Vagina (tissue), 2 donors: Measurements from ENCODE around the gene BST1. TPM values are rescaled to one million over a fixed set of nuclear protein-coding genes. Genes with fewer than 3 reads are reported as not detected.

ENCODE experiments used
- DNase-seq, 2 donors: peaks; one replicate each; pipeline ENCODE4 v3.0.0-alpha.2; 2017; ENCODE audit errors: extremely low spot score in 2 of 2
- H3K27ac ChIP-seq: fragments of 200-600 bp; sonication (generic); one replicate; pipeline ENCODE4 v1.5.1; 2019
- H3K27me3 ChIP-seq: fragments of 200-600 bp; sonication (generic); one replicate; pipeline ENCODE4 v1.5.1; 2019
- H3K36me3 ChIP-seq, 2 donors: fragments of 200-600 bp; sonication (generic); one replicate each; pipeline ENCODE4 v1.5.1; 2017 to 2019
- H3K4me1 ChIP-seq: fragments of 200-600 bp; sonication (generic); one replicate; pipeline ENCODE4 v1.5.1; 2019
- H3K4me3 ChIP-seq, 2 donors: fragments of 200-600 bp; sonication (generic); 1 replicate in 1 of 2; 2 replicates in 1 of 2; pipeline ENCODE4 v1.5.1; 2016 to 2019
- H3K9me3 ChIP-seq: fragments of 200-600 bp; sonication (generic); one replicate; pipeline ENCODE4 v1.5.1; 2019
- POLR2A ChIP-seq, 2 donors: fragments of 450-650 bp; IDR thresholded peaks; one replicate each; pipeline ENCODE4 v1.6.1; 2017; ENCODE audit warnings: antibody characterized with exemption in 2 of 2, mild to moderate bottlenecking in 2 of 2, moderate library complexity in 2 of 2
- POLR2AphosphoS5 ChIP-seq, 2 donors: sonication (generic); formaldehyde crosslinking; IDR thresholded peaks; one replicate each; pipeline ENCODE4 v1.9.0; 2017; ENCODE audit warnings: antibody characterized with exemption in 2 of 2, mild to moderate bottlenecking in 2 of 2, low read depth in 1 of 2; ENCODE audit not compliant: insufficient read depth in 1 of 2
- intact Hi-C: fragments of 100-400 bp; cut with DNase I; formaldehyde crosslinking; loops from one replicate; pipeline ENCODE4 v1.15.1; 2023
- total RNA-seq: library from RNA; depleted of rRNA; stranded (reverse); fragments of >200 nt; gene quantifications from one replicate; pipeline ENCODE4 v1.2.3, GENCODE V29; 2016
- TF ChIP-seq, protein P1 (sequence below), 3 experiments: fragments of 450-650 bp in 2 of 3; fragments of 200-600 bp in 1 of 3; sonication (generic) in 1 of 3; IDR thresholded peaks; one replicate each; pipeline ENCODE4 v1.5.1; 2017 to 2019; ENCODE audit warnings: antibody characterized with exemption in 3 of 3, mild to moderate bottlenecking in 2 of 3, moderate library complexity in 2 of 3

BST1 gene, protein sequence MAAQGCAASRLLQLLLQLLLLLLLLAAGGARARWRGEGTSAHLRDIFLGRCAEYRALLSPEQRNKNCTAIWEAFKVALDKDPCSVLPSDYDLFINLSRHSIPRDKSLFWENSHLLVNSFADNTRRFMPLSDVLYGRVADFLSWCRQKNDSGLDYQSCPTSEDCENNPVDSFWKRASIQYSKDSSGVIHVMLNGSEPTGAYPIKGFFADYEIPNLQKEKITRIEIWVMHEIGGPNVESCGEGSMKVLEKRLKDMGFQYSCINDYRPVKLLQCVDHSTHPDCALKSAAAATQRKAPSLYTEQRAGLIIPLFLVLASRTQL
- total RNA-seq = 5.2 TPM

DNA sequence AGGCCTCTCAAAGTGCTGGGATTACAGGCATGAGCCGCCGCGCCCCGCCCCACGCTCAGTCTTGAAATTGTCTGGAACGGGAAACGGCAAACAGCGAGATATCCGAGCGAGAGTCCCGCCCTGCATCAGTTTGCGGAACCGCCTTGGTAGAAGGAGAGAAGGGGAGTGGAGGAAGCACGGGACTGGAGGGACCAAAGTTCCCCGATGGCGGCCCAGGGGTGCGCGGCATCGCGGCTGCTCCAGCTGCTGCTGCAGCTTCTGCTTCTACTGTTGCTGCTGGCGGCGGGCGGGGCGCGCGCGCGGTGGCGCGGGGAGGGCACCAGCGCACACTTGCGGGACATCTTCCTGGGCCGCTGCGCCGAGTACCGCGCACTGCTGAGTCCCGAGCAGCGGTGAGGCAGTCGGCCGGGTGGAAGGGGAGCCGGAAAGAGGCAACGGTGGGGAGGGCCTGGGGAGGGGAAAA, at the start of gene BST1:
TSS of gene BST1 (plus strand) at position 125 of the 463 bp plus-strand sequence. CDS start at position 205, 80 bp downstream.
- no peak for DNase-seq
- TF ChIP-seq POLR2A (IDR thresholded peaks at IDR 0.05) = no peak
- TF ChIP-seq, protein P1, sequence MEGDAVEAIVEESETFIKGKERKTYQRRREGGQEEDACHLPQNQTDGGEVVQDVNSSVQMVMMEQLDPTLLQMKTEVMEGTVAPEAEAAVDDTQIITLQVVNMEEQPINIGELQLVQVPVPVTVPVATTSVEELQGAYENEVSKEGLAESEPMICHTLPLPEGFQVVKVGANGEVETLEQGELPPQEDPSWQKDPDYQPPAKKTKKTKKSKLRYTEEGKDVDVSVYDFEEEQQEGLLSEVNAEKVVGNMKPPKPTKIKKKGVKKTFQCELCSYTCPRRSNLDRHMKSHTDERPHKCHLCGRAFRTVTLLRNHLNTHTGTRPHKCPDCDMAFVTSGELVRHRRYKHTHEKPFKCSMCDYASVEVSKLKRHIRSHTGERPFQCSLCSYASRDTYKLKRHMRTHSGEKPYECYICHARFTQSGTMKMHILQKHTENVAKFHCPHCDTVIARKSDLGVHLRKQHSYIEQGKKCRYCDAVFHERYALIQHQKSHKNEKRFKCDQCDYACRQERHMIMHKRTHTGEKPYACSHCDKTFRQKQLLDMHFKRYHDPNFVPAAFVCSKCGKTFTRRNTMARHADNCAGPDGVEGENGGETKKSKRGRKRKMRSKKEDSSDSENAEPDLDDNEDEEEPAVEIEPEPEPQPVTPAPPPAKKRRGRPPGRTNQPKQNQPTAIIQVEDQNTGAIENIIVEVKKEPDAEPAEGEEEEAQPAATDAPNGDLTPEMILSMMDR (IDR thresholded peaks at IDR 0.05) = no peak
- TF ChIP-seq POLR2AphosphoS5 (IDR thresholded peaks at IDR 0.05; ENCODE audit: insufficient read depth in 1 of 2, low read depth in 1 of 2) = peak in 1 of 2 donors; percentile 51

DNA sequence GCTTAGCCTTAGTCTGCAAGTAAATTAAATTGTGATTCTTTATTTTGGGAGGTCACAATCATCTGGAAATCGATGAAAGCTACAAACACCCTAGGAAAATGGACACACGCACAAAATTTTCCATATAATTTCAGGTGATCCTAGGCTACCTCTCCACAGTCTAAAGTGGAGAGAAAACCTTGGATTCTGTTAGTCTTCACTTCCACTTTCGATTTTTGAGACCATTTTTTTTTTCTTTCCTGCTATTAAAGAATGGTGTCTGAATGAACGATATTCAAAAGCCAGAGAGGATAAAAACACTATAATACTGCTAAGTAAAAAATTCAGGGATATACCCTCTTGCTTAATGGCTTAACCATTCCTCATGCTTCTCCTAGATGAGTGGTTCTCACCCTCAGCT, 49.4 kb upstream of the BST1 start:
- DNase-seq = no peak
- intact Hi-C loops = loop anchor here (5.0 to 10.0 kb wide), 2 partner anchors 179 to 651 kb away; partner anchors contain the start of gene CPEB2
- H3K4me1 ChIP-seq = peaks cover 56% of the 10 kb centered on the region

More for the DNA sequence above, at the start of gene BST1:
- H3K4me3 ChIP-seq = peak within 1 kb of the TSS; percentile 49 to 75
- H3K27ac ChIP-seq = peak within 1 kb of the TSS; percentile 58
- no peaks in the 10 kb centered on the region for H3K9me3 ChIP-seq
- H3K27me3 ChIP-seq = no peaks in the 10 kb centered on the region
- no peaks in the 10 kb centered on the region for H3K36me3 ChIP-seq
- peaks cover 7% of the 10 kb centered on the region for H3K4me1 ChIP-seq
- intact Hi-C loops = no loop called here

DNA sequence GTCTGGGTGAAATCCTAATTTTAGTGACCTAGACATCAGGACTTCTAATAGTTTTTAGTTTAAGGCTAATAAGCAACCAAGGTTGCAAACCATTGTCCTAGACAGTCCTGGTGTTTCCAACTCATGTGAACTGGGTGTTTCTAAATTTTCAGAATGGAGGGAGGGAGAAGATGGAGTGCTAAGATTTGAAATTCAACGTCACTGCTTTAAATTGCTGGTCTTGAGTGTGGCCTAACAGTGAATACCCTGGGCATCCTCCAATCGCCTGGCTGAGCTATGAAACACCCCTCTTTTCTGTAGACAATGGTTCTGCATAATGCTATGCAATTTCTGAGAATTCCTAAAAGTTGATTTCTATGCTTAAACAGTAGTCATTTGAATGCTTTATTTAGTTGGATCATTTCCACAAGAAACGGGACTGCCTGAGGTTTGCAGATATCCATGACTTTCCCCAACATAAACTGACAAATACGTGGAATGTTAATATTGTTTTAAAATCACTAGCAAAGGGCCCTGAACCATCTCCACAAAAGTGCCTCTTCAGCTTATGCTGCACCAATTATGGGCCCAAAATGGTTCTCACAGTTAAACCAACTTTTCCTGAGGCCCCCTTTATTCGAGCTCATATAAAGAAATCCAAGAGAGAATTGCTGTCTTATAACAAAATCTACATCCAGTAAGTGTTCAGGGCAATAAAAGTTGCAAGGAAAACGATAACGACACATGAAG, 48.8 kb upstream of the BST1 start:
- Histone ChIP-seq H3K27ac (peak overlapping the region; percentile 99), H3K4me1 (peaks cover 53% of the 10 kb centered on the region)
- intact Hi-C loops = loop anchor here (5.0 to 10.0 kb wide), 2 partner anchors 179 to 652 kb away; partner anchors contain the start of gene CPEB2

More for the DNA sequence above, 49.4 kb upstream of the BST1 start:
- TF ChIP-seq POLR2A (IDR thresholded peaks at IDR 0.05) = no peak
- TF ChIP-seq POLR2AphosphoS5 (IDR thresholded peaks at IDR 0.05; ENCODE audit: insufficient read depth in 1 of 2, low read depth in 1 of 2) = no peak
- TF ChIP-seq, protein P1 (IDR thresholded peaks at IDR 0.05) = no peak
- Histone ChIP-seq H3K4me3 (peak overlapping the region; percentile 79 to 96), H3K9me3 (no peaks in the 10 kb centered on the region), H3K27ac (peak overlapping the region; percentile 99), H3K27me3 (no peaks in the 10 kb centered on the region), H3K36me3 (no peaks in the 10 kb centered on the region)

DNA sequence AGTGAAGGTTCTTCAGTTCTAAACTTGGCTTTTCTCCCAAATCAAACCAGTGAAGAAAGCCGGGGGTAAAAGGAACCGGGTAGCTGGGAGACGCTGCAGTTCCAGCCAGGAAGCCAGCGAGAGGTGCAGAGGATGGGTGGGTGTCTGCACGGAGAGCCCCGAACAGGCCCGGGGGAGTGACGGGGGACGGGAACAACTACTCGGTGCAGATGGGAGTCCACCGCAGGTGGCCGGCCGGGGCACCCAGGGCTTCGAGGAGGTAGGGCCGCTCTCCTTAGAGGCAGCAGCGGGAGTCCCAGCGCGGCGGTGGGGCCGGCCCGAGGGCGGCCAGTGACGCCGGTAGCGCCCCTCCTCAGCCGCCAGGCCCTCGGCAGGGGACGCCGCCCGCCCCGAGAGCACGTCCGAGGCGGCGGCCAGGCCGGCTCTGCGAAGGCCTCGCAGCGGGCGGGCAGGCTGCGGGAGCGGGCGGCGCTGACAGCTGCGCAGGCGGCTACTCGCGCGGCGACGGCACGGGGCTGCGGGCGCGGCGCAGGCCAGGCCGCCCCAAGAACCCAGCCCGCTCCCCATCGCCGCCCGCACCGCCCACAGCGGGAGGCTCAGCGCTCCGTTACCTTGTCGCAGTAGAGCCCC, 48.2 kb upstream of the BST1 start:
- H3K4me3 ChIP-seq = peak overlapping the region; percentile 79 to 96
- no peaks in the 10 kb centered on the region for H3K9me3 ChIP-seq
- intact Hi-C loops = loop anchor here (5.0 to 10.0 kb wide), 2 partner anchors 180 to 652 kb away; partner anchors contain the start of gene CPEB2
- DNase-seq = peak in 1 of 2 donors; percentile 90
- peak overlapping the region; percentile 99 for H3K27ac ChIP-seq
- no peaks in the 10 kb centered on the region for H3K36me3 ChIP-seq
- peaks cover 46% of the 10 kb centered on the region for H3K4me1 ChIP-seq
- no peaks in the 10 kb centered on the region for H3K27me3 ChIP-seq
- TF ChIP-seq, protein P1 (IDR thresholded peaks at IDR 0.05) = no peak
- TF ChIP-seq POLR2AphosphoS5 (IDR thresholded peaks at IDR 0.05; ENCODE audit: insufficient read depth in 1 of 2, low read depth in 1 of 2) = no peak
- TF ChIP-seq POLR2A (IDR thresholded peaks at IDR 0.05) = no peak

More for the DNA sequence above, 48.8 kb upstream of the BST1 start:
- H3K9me3 ChIP-seq = no peaks in the 10 kb centered on the region
- TF ChIP-seq, protein P1 (IDR thresholded peaks at IDR 0.05) = no peak
- TF ChIP-seq POLR2AphosphoS5 (IDR thresholded peaks at IDR 0.05; ENCODE audit: insufficient read depth in 1 of 2, low read depth in 1 of 2) (no peak), POLR2A (IDR thresholded peaks at IDR 0.05) (no peak)
- peak overlapping the region; percentile 79 to 96 for H3K4me3 ChIP-seq
- DNase-seq = no peak
- H3K27me3 ChIP-seq = no peaks in the 10 kb centered on the region
- H3K36me3 ChIP-seq = no peaks in the 10 kb centered on the region
